ENCODE measurements around the gene C3orf20.

The C3orf20 gene

DNA sequence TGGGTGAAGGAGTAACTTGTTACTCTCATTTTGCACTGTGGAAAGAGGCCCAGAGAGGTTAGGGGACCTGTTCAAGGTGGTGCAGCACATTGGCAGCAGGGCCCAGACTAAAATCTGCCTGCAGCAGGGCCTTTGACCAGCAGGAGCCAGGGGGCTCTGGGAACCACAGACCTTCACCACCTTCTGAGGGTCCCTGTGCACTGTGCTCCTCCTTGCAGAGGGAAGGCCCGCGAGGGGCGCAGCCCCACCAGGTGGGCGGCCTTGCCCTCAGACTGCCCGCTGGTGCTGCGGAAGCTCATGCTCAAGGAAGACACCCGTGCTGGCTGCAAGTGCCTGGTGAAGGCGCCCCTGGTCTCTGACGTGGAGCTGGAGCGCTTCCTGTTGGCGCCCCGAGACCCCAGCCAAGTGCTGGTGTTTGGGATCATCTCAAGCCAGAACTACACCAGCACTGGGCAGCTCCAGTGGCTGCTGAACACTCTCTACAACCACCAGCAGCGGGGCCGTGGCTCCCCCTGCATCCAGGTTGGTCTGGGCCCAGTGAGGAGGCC is 82.3 kb downstream of the C3orf20 start:
- in situ Hi-C loops (cut with HindIII; ENCODE audit: low sequenced_read_pairs), result no loop called here
- DNase-seq (ENCODE audit: low read depth, low spot score), result no peak
- TF ChIP-seq, protein P1, sequence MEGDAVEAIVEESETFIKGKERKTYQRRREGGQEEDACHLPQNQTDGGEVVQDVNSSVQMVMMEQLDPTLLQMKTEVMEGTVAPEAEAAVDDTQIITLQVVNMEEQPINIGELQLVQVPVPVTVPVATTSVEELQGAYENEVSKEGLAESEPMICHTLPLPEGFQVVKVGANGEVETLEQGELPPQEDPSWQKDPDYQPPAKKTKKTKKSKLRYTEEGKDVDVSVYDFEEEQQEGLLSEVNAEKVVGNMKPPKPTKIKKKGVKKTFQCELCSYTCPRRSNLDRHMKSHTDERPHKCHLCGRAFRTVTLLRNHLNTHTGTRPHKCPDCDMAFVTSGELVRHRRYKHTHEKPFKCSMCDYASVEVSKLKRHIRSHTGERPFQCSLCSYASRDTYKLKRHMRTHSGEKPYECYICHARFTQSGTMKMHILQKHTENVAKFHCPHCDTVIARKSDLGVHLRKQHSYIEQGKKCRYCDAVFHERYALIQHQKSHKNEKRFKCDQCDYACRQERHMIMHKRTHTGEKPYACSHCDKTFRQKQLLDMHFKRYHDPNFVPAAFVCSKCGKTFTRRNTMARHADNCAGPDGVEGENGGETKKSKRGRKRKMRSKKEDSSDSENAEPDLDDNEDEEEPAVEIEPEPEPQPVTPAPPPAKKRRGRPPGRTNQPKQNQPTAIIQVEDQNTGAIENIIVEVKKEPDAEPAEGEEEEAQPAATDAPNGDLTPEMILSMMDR (IDR thresholded peaks at IDR 0.05; ENCODE audit: low read depth, low read length), result no peak
- no peak overlapping the region for H3K4me3 ChIP-seq (ENCODE audit: low read depth, low read length)

GRCh38 chr3:14758297-14758696 is 83.4 kb downstream of the C3orf20 start:
- DNase-seq (ENCODE audit: low read depth, low spot score), result no peak
- no peak overlapping the region for H3K4me3 ChIP-seq (ENCODE audit: low read depth, low read length)
- in situ Hi-C loops (cut with HindIII; ENCODE audit: low sequenced_read_pairs), result no loop called here
- TF ChIP-seq, protein P1 (IDR thresholded peaks at IDR 0.05; ENCODE audit: low read depth, low read length), result no peak

DNA sequence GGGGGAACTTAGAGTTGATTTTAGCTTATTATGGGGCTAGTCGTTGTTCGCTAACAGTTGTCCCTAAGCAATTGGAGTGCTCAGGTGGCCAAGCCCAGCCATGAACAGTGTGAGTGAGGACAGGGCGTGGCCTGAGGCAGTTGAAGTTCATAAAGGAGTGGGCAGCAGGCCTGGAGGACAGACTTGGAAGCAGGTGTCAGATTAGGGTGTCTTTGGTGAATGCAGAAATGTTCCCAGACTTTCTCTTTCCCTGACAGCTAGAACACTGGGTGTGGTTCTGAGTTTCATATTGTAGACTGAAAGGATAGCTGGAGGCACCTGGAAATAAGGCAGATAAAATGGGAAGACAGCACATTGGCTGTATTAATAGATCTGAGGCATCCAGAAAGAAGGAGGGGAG is 84.0 kb downstream of the C3orf20 start:
- DNase-seq (ENCODE audit: low read depth, low spot score), result no peak
- in situ Hi-C loops (cut with HindIII; ENCODE audit: low sequenced_read_pairs), result no loop called here
- TF ChIP-seq, protein P1 (IDR thresholded peaks at IDR 0.05; ENCODE audit: low read depth, low read length), result no peak
- H3K4me3 ChIP-seq (ENCODE audit: low read depth, low read length), result no peak overlapping the region

DNA sequence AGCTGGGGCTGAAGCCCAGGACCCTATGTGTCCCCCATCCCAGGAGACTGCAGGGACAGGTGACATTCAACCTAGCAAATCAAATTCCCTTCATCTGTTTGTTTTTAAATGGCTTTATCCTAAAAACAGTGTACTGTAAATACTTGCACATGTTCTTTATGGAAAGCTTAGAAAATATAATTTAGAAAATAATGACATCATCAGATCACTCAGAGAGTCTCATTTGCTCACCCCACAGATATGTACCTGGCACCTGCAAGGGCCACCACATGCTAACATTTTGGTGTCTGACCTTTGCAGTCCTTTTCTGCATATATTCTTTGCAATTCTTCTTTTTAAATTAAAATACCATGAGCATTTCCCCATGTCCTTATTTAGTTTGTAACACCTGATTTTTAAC is 85.2 kb downstream of the C3orf20 start:
- H3K4me3 ChIP-seq (ENCODE audit: low read depth, low read length), result no peak overlapping the region
- in situ Hi-C loops (cut with HindIII; ENCODE audit: low sequenced_read_pairs), result no loop called here
- TF ChIP-seq, protein P1 (IDR thresholded peaks at IDR 0.05; ENCODE audit: low read depth, low read length), result no peak
- DNase-seq (ENCODE audit: low read depth, low spot score), result no peak

GRCh38 chr3:14761121-14761672 is 86.3 kb downstream of the C3orf20 start:
- no peak overlapping the region for H3K4me3 ChIP-seq (ENCODE audit: low read depth, low read length)
- DNase-seq (ENCODE audit: low read depth, low spot score), result no peak
- in situ Hi-C loops (cut with HindIII; ENCODE audit: low sequenced_read_pairs), result no loop called here
- TF ChIP-seq, protein P1 (IDR thresholded peaks at IDR 0.05; ENCODE audit: low read depth, low read length), result no peak

- no peak for DNase-seq (ENCODE audit: low read depth, low spot score)
- H3K4me3 ChIP-seq (ENCODE audit: low read depth, low read length), result no peak overlapping the region
- in situ Hi-C loops (cut with HindIII; ENCODE audit: low sequenced_read_pairs), result no loop called here
- TF ChIP-seq, protein P1 (IDR thresholded peaks at IDR 0.05; ENCODE audit: low read depth, low read length), result no peak
These were observed 86.9 kb downstream of the C3orf20 start for GRCh38 chr3:14761866-14762265.

Data from astrocyte of the spinal cord (primary cell).